ENCODE measurements around the gene PHACTR1.

The PHACTR1 gene

DNA sequence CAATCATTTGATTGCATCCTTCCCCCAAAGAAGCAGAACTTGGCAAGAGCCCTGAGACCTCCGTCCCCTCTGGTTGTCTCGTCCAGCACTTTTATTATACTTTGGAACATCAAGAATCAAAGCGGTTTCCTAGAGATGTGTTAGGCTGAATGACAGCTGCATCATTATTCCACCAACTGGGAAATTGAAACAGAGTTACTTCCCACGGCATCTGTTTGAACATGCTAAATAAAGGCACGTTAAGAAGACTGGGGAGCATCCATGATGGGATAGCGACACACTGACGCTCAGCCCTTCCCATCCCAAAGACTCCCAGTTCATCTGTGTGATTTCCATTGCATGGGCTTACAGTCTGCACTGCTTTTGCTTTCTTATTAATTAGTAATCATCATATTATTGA lies 464.0 kb downstream of the PHACTR1 start:
- no peaks in the 10 kb centered on the region for H3K9me3 ChIP-seq (ENCODE audit: control insufficient read depth, low read length)
- no peaks in the 10 kb centered on the region for H3K4me1 ChIP-seq (ENCODE audit: control insufficient read depth, insufficient read depth, low read length)
- H3K27ac ChIP-seq (ENCODE audit: insufficient read depth, low read depth, low read length, poor library complexity, severe bottlenecking), result no peak overlapping the region
- no peak overlapping the region for H3K4me3 ChIP-seq (ENCODE audit: insufficient read depth, low read depth, low read length)
- 90 to 91% methylated on average over 7 of the region's 7 CpGs for WGBS, 2 experiments
- H3K36me3 ChIP-seq (ENCODE audit: control insufficient read depth, insufficient read depth, low read length), result no peaks in the 10 kb centered on the region
- H3K27me3 ChIP-seq (ENCODE audit: control insufficient read depth, insufficient read depth, low read length, poor library complexity, severe bottlenecking), result no peaks in the 10 kb centered on the region

DNA sequence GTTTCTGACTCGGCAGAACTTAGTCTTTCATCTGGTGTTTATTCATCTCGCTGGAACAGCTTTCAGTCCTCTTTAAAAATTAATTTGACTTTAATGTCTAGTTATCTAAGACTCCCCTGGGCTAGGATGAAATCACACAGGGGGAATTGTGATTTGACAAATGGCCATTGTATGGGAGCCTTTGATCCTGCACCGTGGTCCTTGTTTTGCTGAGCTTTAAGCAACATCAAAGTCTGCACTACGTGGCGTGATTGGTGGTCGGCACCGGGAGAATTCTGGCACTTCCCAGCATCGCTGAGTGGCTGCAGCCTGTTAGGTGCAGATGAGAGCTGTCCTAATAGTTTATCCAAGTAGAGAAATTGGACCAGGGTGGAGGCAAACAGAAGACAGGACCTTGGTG lies 464.8 kb downstream of the PHACTR1 start:
- 64 to 71% methylated on average over 8 of the region's 8 CpGs for WGBS, 2 experiments
- no peak overlapping the region for H3K4me3 ChIP-seq (ENCODE audit: insufficient read depth, low read depth, low read length)
- H3K27ac ChIP-seq (ENCODE audit: insufficient read depth, low read depth, low read length, poor library complexity, severe bottlenecking), result no peak overlapping the region
- no peaks in the 10 kb centered on the region for H3K9me3 ChIP-seq (ENCODE audit: control insufficient read depth, low read length)
- no peaks in the 10 kb centered on the region for H3K36me3 ChIP-seq (ENCODE audit: control insufficient read depth, insufficient read depth, low read length)
- H3K4me1 ChIP-seq (ENCODE audit: control insufficient read depth, insufficient read depth, low read length), result no peaks in the 10 kb centered on the region
- no peaks in the 10 kb centered on the region for H3K27me3 ChIP-seq (ENCODE audit: control insufficient read depth, insufficient read depth, low read length, poor library complexity, severe bottlenecking)

GRCh38 chr6:13183415-13184088 lies 467.0 kb downstream of the PHACTR1 start:
- Histone ChIP-seq H3K27me3 (ENCODE audit: control insufficient read depth, insufficient read depth, low read length, poor library complexity, severe bottlenecking) (no peaks in the 10 kb centered on the region), H3K4me1 (ENCODE audit: control insufficient read depth, insufficient read depth, low read length) (no peaks in the 10 kb centered on the region), H3K9me3 (ENCODE audit: control insufficient read depth, low read length) (no peaks in the 10 kb centered on the region), H3K27ac (ENCODE audit: insufficient read depth, low read depth, low read length, poor library complexity, severe bottlenecking) (no peak overlapping the region), H3K36me3 (ENCODE audit: control insufficient read depth, insufficient read depth, low read length) (no peaks in the 10 kb centered on the region), H3K4me3 (ENCODE audit: insufficient read depth, low read depth, low read length) (no peak overlapping the region)
- 89 to 91% methylated on average over 9 of the region's 9 CpGs for WGBS, 2 experiments

- H3K36me3 ChIP-seq (ENCODE audit: control insufficient read depth, insufficient read depth, low read length), result no peaks in the 10 kb centered on the region
- no peak overlapping the region for H3K27ac ChIP-seq (ENCODE audit: insufficient read depth, low read depth, low read length, poor library complexity, severe bottlenecking)
- H3K4me1 ChIP-seq (ENCODE audit: control insufficient read depth, insufficient read depth, low read length), result no peaks in the 10 kb centered on the region
- 90 to 95% methylated on average over 7 of the region's 7 CpGs for WGBS, 2 experiments
- no peak overlapping the region for H3K4me3 ChIP-seq (ENCODE audit: insufficient read depth, low read depth, low read length)
- H3K27me3 ChIP-seq (ENCODE audit: control insufficient read depth, insufficient read depth, low read length, poor library complexity, severe bottlenecking), result no peaks in the 10 kb centered on the region
- H3K9me3 ChIP-seq (ENCODE audit: control insufficient read depth, low read length), result no peaks in the 10 kb centered on the region
These were observed 467.5 kb downstream of the PHACTR1 start for GRCh38 chr6:13184089-13184468.

DNA sequence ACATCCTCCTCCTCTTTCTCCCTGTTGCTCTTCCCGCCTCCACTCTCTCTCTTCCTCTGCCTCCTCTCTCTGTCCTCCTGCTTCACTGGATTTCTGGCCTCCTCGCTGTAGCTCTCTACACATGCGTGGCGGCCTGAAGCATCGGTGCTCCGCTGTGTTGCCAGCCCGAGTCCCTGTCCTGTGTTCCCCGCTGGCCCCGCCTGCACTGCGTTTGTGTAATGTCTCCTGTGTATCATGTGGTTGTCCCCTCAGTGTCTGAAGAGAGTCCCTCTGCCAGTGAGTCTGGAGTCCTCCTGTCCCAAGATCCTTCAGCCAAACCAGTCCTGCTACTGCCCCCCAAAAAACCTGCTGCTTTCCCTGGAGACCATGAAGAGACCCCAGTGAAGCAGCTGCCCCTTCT lies 468.0 kb downstream of the PHACTR1 start:
- 90 to 93% methylated on average over 10 of the region's 10 CpGs for WGBS, 2 experiments
- no peak overlapping the region for H3K4me3 ChIP-seq (ENCODE audit: insufficient read depth, low read depth, low read length)
- H3K4me1 ChIP-seq (ENCODE audit: control insufficient read depth, insufficient read depth, low read length), result no peaks in the 10 kb centered on the region
- no peaks in the 10 kb centered on the region for H3K36me3 ChIP-seq (ENCODE audit: control insufficient read depth, insufficient read depth, low read length)
- H3K27ac ChIP-seq (ENCODE audit: insufficient read depth, low read depth, low read length, poor library complexity, severe bottlenecking), result no peak overlapping the region
- H3K27me3 ChIP-seq (ENCODE audit: control insufficient read depth, insufficient read depth, low read length, poor library complexity, severe bottlenecking), result no peaks in the 10 kb centered on the region
- H3K9me3 ChIP-seq (ENCODE audit: control insufficient read depth, low read length), result no peaks in the 10 kb centered on the region

DNA sequence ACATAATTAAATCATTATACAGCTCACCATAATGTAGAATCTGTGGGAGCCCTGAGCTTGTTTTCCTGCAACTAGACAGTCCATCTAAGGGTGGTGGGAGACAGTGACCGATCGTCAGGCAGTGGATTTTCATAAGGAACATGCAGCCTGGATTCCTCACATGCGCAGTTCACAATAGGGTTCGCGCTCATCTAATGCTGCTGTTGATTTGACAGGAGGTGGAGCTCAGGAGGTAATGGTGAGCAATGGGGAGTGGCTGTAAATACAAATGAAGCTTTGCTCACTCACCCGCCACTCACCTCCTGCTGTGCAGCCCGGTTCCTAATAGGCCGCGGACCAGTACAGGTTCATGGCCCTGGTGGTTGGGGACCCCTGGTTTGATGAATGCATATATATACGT lies 470.3 kb downstream of the PHACTR1 start:
- Histone ChIP-seq H3K27me3 (ENCODE audit: control insufficient read depth, insufficient read depth, low read length, poor library complexity, severe bottlenecking) (no peaks in the 10 kb centered on the region), H3K9me3 (ENCODE audit: control insufficient read depth, low read length) (no peaks in the 10 kb centered on the region), H3K4me3 (ENCODE audit: insufficient read depth, low read depth, low read length) (no peak overlapping the region), H3K4me1 (ENCODE audit: control insufficient read depth, insufficient read depth, low read length) (no peaks in the 10 kb centered on the region), H3K27ac (ENCODE audit: insufficient read depth, low read depth, low read length, poor library complexity, severe bottlenecking) (no peak overlapping the region), H3K36me3 (ENCODE audit: control insufficient read depth, insufficient read depth, low read length) (no peaks in the 10 kb centered on the region)
- 88 to 90% methylated on average over 8 to 10 of the region's 10 CpGs for WGBS, 2 experiments

DNA sequence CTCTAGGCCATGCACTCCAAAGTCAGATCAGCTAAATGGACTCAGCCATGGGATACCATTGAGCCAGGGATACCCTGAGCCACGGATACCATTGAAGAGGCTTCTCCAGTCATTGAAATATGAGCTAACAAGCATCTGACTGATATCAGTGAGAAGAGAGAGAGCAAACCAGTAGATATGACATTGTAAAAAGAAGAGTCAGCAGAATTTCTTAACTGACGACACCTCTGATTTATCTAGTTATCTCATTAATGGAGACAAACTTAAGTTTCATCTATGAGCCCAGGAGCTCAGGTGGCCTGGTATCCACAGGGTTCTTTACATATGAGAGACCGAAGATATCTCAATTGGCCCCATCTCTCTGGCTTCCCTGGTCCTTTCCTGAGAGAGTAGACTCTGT lies 471.1 kb downstream of the PHACTR1 start:
- Histone ChIP-seq H3K27me3 (ENCODE audit: control insufficient read depth, insufficient read depth, low read length, poor library complexity, severe bottlenecking) (no peaks in the 10 kb centered on the region), H3K4me3 (ENCODE audit: insufficient read depth, low read depth, low read length) (no peak overlapping the region), H3K36me3 (ENCODE audit: control insufficient read depth, insufficient read depth, low read length) (no peaks in the 10 kb centered on the region), H3K4me1 (ENCODE audit: control insufficient read depth, insufficient read depth, low read length) (no peaks in the 10 kb centered on the region), H3K9me3 (ENCODE audit: control insufficient read depth, low read length) (no peaks in the 10 kb centered on the region), H3K27ac (ENCODE audit: insufficient read depth, low read depth, low read length, poor library complexity, severe bottlenecking) (no peak overlapping the region)
- WGBS, 2 experiments, result 94 to 100% methylated on average over 3 of the region's 3 CpGs

DNA sequence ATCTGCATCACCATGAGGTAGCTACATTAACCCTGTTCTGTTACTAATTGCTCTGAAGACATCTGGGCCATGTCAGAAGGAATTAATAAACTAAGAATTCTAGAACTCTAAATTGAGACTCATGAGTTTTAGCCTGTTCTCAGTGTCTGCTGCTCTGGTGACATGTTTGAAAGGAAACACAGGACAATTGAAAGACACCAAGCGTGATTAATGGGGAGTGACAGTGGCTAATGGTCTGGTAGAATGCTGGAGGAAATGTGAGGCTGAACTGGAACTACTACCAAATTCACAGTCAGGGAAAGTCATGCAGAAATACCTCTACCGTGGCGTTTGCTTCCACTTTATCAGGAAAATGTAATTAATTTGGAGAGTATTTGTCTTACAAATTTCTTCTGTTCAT lies 471.7 kb downstream of the PHACTR1 start:
- no peak overlapping the region for H3K4me3 ChIP-seq (ENCODE audit: insufficient read depth, low read depth, low read length)
- WGBS, 2 experiments, result 92 to 93% methylated on average over 3 of the region's 3 CpGs
- H3K9me3 ChIP-seq (ENCODE audit: control insufficient read depth, low read length), result no peaks in the 10 kb centered on the region
- no peaks in the 10 kb centered on the region for H3K36me3 ChIP-seq (ENCODE audit: control insufficient read depth, insufficient read depth, low read length)
- no peaks in the 10 kb centered on the region for H3K27me3 ChIP-seq (ENCODE audit: control insufficient read depth, insufficient read depth, low read length, poor library complexity, severe bottlenecking)
- H3K27ac ChIP-seq (ENCODE audit: insufficient read depth, low read depth, low read length, poor library complexity, severe bottlenecking), result no peak overlapping the region
- no peaks in the 10 kb centered on the region for H3K4me1 ChIP-seq (ENCODE audit: control insufficient read depth, insufficient read depth, low read length)

GRCh38 chr6:13189710-13190109 lies 473.1 kb downstream of the PHACTR1 start:
- 92 to 94% methylated on average over 4 to 6 of the region's 6 CpGs for WGBS, 2 experiments
- H3K4me1 ChIP-seq (ENCODE audit: control insufficient read depth, insufficient read depth, low read length), result no peaks in the 10 kb centered on the region
- no peak overlapping the region for H3K27ac ChIP-seq (ENCODE audit: insufficient read depth, low read depth, low read length, poor library complexity, severe bottlenecking)

DNA sequence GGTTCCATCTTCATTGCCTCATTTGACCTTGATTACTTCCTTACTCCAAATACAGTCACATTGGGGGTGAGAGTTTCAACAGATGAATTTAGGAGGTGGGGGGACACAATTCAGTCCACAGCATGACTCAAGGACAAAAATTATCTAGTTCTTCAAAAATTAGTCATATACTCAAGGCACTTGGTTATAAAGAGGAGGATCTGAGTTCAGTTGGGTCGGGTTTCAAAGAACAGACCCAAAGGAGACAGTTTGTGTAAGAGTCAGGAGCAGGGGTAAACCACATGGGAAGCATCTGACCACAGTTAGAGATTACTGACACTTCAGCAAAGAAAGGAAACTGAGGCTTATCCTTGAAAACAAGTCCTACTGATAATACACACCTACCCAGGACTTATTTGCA lies 473.8 kb downstream of the PHACTR1 start:
- Histone ChIP-seq H3K36me3 (ENCODE audit: control insufficient read depth, insufficient read depth, low read length) (no peaks in the 10 kb centered on the region), H3K4me1 (ENCODE audit: control insufficient read depth, insufficient read depth, low read length) (no peaks in the 10 kb centered on the region), H3K4me3 (ENCODE audit: insufficient read depth, low read depth, low read length) (no peak overlapping the region), H3K27ac (ENCODE audit: insufficient read depth, low read depth, low read length, poor library complexity, severe bottlenecking) (no peak overlapping the region), H3K9me3 (ENCODE audit: control insufficient read depth, low read length) (no peaks in the 10 kb centered on the region), H3K27me3 (ENCODE audit: control insufficient read depth, insufficient read depth, low read length, poor library complexity, severe bottlenecking) (no peaks in the 10 kb centered on the region)
- 73 to 90% methylated on average over 1 of the region's 1 CpG for WGBS, 2 experiments

More at GRCh38 chr6:13189710-13190109, 473.1 kb downstream of the PHACTR1 start:
- no peaks in the 10 kb centered on the region for H3K36me3 ChIP-seq (ENCODE audit: control insufficient read depth, insufficient read depth, low read length)
- H3K27me3 ChIP-seq (ENCODE audit: control insufficient read depth, insufficient read depth, low read length, poor library complexity, severe bottlenecking), result no peaks in the 10 kb centered on the region
- no peaks in the 10 kb centered on the region for H3K9me3 ChIP-seq (ENCODE audit: control insufficient read depth, low read length)
- H3K4me3 ChIP-seq (ENCODE audit: insufficient read depth, low read depth, low read length), result no peak overlapping the region

GRCh38 chr6:13191461-13191860 lies 474.9 kb downstream of the PHACTR1 start:
- Histone ChIP-seq H3K27ac (ENCODE audit: insufficient read depth, low read depth, low read length, poor library complexity, severe bottlenecking) (no peak overlapping the region), H3K36me3 (ENCODE audit: control insufficient read depth, insufficient read depth, low read length) (no peaks in the 10 kb centered on the region), H3K27me3 (ENCODE audit: control insufficient read depth, insufficient read depth, low read length, poor library complexity, severe bottlenecking) (no peaks in the 10 kb centered on the region), H3K4me3 (ENCODE audit: insufficient read depth, low read depth, low read length) (no peak overlapping the region), H3K4me1 (ENCODE audit: control insufficient read depth, insufficient read depth, low read length) (no peaks in the 10 kb centered on the region), H3K9me3 (ENCODE audit: control insufficient read depth, low read length) (no peaks in the 10 kb centered on the region)
- 77 to 92% methylated on average over 1 of the region's 1 CpG for WGBS, 2 experiments
